ENCODE results near the gene COL25A1.
"Not testable (repeated sequence)": the region's sequence is repeated elsewhere in the genome, so short reads cannot be mapped to it uniquely, and the experiment has no call there.

COL25A1 gene

DNA sequence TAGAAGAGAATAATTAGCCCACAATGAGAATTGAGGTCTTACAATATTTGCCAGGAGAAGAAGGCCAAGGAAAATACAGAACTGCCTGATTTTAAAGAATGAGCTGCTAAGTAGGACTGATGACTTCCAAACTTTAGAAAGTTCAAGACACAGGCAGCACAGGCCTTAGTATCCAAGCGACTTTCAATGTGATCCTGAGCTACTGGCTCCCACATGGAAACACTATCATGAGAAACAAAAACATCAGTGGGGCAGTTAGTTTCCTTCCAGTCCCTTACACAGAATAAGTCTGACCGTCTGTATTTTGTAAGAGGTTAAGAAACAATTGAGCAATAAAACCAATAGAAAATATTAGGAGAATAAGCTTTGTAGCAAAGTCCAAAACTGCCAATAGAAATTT is 251.4 kb downstream of the COL25A1 start:
- no peak for DNase-seq (ENCODE audit: low read depth)

DNA sequence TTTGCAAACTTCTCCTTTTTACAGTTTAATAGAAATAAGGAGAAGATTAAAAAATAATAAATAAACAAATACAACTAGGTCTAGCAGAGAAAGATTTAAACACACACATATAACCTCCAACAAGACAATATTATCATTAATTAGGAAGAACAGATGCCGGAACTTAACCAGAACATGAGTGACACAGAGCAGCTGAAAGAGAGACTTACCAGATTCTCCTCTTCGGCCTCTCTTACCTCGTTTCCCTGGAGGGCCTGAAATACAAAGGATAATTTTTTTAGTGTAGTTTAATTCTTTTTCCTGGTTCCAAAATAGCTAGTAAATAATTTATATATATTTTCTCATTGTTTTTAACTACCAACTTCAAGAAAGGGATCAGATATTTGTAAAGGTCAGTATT is 252.5 kb downstream of the COL25A1 start:
- DNase-seq (ENCODE audit: low read depth) = no peak

DNA sequence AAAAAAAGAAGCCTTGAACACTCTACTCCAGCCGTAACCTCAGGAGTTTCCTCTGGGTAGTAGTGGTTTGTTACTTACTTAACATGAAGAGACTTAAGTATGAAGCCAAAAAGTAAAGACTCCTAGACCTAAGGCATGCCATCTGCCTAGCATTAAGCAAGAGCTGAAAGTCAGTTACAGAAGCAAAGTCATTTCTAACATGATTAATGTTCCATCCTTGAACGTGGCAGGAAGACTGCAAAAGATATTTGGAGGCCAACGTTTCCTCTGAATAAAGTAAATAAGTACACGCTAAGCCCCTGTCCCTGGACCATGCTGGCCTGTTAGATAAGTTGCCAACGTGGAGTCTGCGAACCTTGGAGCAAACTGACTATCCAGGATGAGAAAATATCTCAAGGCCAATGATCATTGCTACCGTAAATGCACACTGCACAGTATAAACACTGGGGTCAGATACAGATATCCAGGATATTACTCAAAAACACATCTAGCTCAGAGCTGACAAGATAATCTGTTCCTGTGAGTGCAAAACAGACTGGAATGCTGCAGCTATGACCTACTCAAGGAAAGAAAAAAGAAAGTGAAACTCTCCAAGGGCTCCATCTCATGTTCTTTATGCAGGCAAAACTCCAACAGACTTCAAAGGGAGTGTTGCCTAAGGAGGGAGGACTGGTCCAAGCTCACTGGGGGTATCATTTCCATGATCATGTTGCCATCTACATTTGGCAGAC is 255.8 kb downstream of the COL25A1 start:
- DNase-seq (ENCODE audit: low read depth) = no peak

DNA sequence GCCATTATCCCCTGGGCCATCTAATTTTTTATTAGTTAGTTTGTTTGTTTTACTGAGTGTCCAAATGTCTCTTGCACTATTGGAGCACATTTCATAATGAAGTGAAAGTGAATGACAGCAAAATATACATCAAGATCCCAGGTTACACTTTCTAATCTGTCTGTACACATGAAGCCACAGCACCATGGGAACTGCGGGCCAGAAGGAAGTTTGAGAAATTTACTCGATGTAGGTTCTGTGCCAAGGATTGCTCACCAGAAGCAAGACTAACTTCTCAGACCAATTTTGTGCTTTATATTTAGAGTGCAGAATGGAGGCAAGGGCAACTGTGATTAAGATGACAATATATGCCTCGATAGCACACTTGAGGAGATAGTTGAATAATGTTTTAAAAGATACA is 258.0 kb downstream of the COL25A1 start:
- no peak for DNase-seq (ENCODE audit: low read depth)

DNA sequence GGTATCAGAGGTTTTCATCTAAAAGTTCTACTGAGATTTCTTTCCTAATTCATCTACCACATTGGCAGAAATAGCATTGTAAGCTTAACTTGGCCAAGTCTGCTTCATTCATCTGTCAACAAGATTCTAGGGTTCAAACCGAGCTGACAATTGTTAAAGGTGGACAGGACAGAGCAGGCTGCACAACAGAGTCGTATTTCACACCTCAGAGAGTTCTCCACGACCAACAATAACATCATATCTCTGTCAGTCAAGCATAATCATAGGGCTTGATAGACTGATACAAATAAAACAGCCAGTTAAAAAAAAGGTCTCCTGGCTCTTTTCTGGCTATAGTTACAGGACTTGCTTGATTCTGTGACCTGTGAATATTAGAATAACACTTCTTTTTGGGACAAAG is 259.2 kb downstream of the COL25A1 start:
- DNase-seq (ENCODE audit: low read depth) = no peak

DNA sequence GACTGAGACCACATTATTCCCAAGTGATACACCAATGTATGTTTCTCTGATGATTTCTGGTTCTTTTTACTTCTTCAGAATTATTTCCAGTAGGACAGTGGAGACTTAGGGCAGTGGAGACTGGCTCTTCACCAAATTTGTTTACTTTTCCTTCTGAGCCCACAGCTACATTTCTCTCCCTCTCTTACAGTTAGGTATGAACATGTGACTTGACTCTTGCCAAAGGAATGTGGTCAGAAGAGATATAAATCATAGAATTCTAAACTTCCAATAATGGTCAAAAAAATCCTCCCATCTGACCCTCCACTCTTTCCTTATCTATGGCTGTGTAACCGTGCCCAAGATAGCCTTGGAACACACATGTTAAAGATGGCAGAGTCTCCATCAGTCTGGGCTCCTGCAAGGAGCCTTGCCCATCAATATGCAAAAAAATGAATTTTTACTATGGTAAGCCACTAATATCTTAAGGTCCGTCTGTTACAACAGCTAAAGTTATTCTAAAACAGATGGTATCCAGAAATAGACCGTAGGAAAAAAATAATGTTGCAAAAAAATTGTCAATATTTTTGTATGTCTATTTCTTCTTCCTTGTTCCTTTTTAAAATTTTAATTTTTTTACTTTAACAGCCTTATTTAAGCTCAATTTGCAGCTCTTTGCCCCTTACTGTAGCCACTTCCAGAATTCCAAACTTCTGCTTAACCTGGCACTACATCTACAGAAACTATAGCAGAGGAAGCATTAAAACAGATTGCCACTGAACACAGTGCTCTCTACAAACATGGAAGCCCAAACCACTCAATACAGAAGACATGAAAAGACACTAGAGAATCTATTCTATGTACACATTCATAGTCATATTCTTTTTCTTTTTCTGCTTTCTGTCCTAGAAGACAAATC is 260.7 kb downstream of the COL25A1 start:
- no peak for DNase-seq (ENCODE audit: low read depth)

DNA sequence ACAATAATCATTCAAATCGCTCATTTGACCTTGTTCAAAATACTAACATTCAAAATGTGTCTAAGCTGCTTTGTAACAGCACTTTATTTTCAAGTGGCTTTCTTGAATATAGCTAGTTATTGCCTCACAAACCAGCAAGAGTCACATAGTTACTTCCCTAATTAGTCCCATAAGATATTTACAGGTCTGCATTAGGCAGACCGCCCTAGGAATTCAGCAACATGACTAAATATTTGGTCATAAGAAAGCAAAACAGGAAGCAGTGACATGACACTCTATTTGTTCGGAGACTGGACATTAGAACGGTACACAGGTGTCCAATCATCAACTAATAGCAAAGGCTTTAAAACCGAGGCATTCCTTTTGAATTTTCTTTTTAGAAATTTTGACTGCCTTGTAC is 262.0 kb downstream of the COL25A1 start:
- DNase-seq (ENCODE audit: low read depth) = no peak

DNA sequence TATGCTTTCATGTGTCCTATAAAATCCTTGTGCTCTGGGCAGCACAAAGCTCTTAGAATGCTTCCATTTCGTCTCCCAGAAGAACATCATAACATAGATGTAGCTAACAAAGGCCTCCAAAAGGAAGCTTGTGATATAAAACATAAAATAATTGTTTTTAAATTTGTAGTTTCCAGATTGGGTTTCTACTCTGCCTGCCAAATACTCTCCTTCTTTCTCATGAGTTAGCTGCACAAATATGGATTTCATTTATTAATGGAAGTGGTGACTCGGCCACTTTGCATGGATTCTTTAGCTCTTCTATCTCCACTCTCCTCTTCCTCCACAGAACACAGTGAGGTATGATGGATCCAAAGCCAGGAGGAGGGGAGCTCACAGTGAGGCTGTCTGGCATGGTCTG is 265.4 kb downstream of the COL25A1 start:
- no peak for DNase-seq (ENCODE audit: low read depth)

DNA sequence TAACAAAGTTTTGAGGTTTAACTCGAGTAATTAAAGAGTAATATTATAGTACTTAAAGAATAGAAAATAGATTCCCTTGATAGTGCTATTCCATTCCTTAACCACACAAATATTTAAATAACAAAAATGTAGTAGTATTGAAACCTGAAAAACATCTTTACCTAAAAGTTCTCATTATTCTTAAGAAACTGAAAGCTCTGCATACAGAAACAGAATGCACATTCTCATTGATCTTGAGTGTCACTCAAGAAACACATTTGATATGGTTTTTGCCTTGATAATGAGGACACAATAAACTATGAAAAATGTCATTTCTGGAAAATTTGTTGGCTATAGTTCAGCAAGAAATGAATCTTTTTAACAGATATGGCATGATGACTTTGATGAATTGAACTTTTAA is 268.5 kb downstream of the COL25A1 start:
- no peak for DNase-seq (ENCODE audit: low read depth)

DNA sequence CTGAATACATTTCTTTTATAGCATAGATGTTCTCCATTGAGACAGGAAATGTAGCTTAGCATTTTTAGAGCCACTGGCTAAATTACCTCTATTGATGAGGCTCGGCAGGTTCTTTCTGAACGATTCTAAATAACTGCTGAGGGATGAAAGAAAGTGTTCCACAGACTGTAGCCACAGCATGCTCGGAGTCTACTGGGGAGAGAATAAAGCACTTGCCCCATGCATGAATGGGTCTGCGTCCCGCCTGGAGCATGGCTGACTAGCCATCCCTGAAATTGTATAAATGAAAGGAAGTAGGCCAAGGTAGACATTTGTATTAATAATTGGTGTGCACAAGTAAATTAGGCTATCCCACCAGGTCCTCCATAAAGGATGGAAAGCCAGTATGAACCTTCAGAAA is 269.8 kb downstream of the COL25A1 start:
- DNase-seq (ENCODE audit: low read depth) = no peak

DNA sequence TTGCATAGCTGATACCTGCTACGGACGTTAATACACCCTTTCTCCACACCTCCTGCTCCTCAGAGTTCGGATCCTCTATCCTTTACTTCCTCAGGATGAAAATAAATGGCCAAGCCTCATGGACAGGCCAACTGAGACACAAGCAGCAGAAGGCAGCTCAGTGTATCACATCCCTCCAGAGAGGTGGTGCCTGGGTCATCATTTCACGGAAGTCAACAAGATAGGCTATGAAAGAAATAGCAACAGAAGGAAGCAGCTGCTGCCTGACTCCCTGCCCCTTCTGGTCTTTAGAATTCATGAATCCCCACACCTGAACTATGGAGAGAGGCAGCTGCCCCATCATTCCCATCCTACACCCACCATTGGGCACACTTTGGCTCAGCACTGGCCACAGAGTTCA is 272.5 kb downstream of the COL25A1 start:
- no peak for DNase-seq (ENCODE audit: low read depth)

DNA sequence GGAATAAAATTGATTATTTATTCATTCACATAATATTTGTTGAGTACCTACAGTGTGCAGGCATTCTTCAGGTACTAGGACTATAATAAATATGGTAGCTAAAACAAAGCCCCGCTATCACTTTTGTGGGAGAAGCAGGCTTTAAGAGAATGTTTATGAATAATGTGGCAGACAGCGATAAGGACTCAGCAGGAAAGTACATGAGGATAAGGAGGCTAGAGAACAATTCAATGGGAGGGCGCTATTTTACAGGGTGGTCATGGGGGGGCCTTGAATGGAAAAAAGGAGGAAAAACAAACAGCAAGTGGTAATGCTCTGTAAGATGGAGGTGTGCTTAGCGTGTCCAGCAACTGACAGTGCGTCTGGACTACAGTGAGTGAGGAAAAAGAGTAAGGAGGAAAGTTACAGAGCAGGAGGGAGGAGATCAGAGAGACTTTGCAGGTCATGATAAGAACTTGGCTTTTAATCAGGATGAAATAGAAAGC is 275.4 kb downstream of the COL25A1 start:
- DNase-seq (ENCODE audit: low read depth) = no peak

DNA sequence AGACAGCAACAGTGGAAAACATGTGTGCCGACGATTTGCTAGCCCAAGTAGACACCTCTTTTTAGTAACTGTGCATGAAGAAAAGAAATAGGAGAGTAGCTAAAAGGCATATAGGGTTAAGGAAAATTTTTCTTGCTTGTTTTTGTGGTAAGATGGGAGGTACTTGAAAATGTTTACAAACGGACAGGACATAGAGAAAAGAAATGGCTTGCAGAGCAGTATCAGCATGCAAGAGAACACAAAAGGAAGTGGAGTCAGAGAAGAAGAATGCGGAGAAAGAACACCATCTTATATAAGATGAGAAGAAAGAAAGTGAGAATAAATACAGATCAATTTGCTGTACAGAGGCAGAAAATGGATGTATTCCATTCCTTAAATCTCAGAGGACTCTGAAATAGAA is 275.9 kb downstream of the COL25A1 start:
- no peak for DNase-seq (ENCODE audit: low read depth)

DNA sequence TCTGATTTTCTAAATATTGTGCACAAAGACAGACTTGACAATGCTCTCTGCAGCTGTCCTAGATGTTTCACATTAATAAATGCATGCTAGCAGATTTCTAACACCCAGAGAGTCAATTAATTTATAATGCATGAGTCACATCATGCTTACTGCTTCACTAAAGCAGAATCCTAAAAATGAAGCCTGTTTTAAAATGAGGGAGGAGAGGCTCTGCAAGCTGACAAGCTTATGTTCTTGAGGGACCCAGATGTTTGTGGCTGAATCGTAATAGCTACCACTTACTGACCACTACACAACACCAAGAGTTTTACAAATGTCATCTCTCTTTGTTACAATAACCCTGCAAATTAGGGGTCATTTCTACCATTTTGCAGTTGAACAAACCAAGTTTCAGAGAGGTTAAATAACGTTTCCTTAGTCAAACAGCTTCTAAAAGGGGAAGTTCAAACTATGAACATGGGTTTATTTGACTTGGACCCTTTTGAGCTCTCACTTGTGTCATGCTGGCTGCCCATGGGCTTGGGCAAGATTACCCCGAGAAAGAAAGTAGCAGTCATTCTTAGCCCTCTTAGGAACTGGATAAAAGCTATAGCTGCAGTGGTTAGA is 276.9 kb downstream of the COL25A1 start:
- no peak for DNase-seq (ENCODE audit: low read depth)

DNA sequence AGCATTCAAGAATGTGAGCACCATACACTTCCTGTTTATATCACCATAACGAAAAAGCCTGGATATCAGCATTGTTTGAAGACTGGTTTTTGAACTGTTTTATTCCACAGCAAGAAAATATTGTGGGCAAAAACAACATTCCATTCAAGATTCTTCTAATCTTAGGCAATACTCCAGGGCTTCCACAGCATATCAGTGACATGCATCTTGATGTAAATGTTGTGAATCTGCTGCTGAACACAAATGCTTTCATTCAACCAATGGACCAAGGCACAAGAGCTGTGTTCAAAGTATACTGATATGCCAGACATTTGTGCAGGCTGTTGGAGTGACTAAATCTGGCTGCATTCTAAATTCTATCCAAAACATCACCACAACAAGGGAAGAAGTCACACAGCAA is 279.5 kb downstream of the COL25A1 start:
- DNase-seq (ENCODE audit: low read depth) = no peak

DNA sequence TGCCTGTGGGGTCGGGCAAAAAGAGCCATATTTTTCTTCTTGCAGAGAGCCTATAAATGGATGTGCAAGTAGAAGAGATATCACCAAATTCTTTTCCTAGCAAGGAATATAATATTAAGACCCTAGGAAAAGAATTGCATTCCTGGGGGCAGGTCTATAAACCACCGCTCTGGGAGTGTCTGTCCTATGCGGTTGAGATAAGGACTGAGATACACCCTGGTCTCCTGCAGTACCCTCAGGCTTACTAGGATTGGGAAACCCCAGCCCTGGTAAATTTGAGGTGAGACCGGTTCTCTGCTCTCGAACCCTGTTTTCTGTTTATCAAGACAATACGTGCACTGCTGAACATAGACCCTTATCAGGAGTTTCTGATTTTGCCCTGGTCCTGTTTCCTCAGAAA is 280.8 kb downstream of the COL25A1 start:
- DNase-seq (ENCODE audit: low read depth) = not testable (repeated sequence)

DNA sequence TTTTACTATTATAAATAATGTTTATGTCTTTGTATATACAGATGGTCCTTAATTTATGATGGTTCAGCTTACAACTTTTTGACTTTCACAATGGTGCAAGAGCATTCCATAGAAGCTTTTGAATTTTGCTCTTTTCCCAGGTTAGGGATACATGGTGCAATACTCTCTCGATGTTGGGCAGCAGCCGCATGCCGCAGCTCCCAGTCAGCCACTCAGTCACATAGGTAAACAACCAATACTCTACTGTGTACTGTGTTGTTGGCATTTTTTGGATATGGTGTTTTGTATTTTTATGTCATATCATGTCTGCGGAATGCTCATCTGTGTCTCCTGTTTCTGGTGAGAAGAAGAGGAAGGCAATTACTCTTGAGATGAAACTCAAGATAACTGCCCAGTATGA is 281.6 kb downstream of the COL25A1 start:
- no peak for DNase-seq (ENCODE audit: low read depth)

DNA sequence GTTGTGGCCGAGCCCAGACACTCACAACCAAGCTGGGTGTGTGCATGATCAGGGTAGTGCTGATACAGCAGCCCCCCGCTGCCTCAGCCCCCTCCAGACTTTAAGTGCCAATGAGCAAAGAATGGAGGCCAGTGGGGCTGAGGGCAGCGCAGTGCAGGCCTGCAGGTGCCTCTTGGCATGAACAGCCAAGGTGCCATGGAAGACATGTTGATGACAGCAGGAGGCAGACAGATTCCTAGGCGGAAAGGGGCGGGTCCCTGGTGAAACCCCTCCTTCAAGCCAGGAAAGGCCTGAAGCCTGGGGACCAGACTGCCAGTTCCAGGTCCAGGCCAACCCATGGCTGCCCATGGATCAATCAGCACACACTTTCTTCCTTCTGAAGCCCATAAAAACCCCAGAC is 286.3 kb downstream of the COL25A1 start:
- DNase-seq (ENCODE audit: low read depth) = no peak

DNA sequence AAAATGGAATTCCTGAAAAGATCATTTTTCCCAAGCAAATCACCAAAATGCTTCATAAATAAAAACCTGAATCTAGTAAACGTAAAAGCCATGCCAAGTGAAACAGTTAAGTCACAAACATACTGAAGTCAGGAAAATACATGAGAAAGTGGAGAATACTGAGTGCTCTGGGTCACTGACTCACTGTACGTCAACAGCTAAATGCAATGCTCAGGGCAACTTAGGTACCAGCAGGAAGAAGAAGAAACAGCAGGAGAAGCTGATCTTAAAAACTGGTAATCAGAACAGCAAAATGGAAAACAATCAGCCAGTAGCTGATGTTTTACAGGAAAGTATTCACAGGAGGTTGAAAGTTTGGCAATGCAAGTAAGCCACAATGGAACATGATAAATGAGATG is 287.0 kb downstream of the COL25A1 start:
- no peak for DNase-seq (ENCODE audit: low read depth)

DNA sequence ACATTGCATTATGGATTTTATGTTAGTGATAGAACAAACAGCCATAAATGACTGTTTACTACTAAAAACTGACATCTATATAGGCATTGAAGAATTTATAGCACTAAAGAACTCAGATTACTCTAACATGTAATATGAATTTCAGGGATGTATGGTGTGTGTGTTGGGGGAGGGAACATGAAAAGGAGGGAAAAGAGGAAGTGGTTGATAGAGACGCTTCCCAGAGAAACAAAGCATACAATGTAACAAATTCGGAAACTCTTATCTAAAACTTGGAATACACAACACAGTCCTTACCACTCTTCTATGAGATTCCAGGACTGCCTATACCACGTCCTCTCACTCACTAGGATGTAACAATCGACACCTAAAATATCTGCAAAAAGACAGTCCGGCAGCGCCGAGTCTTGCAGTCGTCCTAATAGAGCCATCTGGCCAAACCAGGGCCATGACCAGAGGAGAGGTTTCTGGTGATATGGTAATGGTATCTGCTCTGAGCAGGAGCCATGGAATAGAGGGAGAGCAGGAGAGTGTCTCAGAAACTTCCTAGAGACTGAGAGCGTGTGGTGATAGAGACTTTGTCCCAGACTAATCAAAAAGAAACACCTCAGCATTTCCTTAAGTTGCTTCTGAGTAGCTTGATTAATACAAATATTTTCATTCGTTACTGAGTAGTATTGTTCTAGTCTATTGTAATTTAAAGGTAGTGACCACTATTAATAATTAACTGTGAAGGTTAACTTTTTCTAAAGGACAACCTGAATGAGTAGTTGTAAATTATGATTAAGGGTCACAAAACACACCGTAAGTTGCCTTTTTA is 287.7 kb downstream of the COL25A1 start:
- no peak for DNase-seq (ENCODE audit: low read depth)

DNA sequence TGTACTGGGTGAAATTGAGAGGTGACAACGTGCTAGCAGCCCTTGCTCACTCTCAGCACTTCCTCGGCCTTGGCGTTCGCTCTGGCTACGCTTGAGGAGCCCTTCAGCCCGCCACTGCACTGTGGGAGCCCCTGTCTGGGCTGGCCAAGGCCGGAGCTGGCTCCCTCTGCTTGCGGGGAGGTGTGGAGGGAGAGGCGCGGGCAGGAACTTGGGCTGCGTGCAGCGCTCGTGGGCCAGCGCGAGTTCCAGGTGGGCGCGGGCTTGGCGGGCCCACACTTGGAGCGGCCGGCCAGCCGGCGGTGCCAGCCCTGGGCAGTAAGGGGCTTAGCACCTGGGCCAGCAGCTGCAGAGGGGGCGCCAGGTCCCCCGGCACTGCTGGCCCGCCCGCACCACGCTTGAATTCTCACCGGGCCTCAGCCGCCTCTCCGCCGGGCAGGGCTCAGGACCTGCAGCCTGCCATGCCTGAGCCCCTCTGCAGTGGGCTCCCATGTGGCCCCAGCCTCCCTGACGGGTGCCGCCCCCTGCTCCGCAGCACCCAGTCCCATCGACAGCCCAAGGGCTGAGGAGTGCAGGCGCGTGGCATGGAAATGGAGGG is 290.1 kb downstream of the COL25A1 start:
- no peak for DNase-seq (ENCODE audit: low read depth)

All from stimulated activated CD8-positive, alpha-beta memory T cell treated with anti-CD3 and anti-CD28 coated beads, Interleukin-12 subunit alpha, Interleukin-12 subunit beta, amount 100 ng/mL, for 4 hours (primary cell).